Epidermal melanocyte (primary cell): ENCODE data around the gene KAZN.

Source experiments
- DNase-seq: peaks from one replicate; pipeline ENCODE4 v3.0.0; 2011; ENCODE audit warnings: low spot score; ENCODE audit not compliant: insufficient read length

The KAZN gene

GRCh38 chr1:14876747-14877146 is 278.3 kb downstream of the KAZN start:
- DNase-seq = no peak

- DNase-seq = no peak
These were observed 278.7 kb downstream of the KAZN start for GRCh38 chr1:14877224-14877623.

DNA sequence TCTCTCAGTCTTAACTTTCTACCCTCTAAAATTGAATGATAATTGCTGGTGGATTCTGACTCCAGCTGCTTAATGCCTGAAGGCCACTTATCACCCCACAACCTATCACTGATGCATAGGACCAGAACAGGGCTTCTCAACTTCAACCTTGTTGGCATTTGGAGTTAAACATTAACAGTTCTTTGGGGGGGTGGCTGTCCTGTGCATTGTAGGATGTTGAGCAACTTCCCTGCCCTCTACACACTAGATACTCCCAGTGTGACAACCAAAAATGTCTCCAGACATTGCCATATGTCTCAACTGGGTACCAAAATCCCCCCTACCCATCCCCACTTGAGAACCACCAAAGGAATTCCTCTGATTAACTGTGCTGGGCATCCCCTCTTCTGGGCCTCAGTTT is 279.6 kb downstream of the KAZN start:
- DNase-seq = no peak

GRCh38 chr1:14878951-14879350 is 280.5 kb downstream of the KAZN start:
- DNase-seq = no peak

DNA sequence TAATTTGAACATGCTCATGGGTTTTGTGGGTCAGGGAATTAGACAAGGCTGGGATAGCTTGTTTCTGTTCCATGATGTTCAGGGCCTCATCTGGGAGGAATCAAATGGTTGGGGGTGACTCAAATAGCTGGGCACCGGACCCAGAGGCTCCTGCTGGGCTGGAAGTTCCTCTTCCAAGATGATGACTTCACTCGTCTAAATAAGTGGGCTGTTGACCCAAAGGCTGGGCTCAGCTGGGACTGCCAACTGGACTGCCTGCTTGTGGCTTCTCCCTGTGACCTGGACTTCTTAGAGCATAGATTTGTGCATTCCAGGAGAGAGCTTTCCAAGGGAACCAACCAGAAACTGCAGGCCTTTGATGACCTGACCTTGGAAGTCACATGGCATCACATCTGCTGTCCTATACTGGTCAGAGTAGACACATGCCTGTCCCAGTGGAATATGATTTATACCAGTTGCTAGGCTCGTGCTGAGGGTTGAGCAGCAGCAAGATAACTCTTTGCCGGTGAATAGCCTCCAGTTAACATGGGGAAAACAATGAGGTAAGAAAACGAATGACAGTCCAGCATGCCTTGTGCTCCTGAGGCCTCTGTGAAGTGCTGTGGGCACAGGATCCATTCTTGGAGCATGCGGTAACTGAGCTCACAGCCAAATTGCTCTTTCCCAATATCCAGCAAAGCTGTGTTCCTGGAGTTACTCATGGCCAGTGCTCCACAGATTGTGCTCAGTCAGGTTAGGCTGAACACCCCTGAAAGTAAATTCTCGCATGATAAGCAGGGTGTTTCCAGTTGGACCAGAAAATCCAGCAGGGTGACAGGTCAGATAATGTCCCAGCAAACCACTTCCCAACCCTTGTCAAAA is 282.2 kb downstream of the KAZN start:
- DNase-seq = no peak

- DNase-seq = no peak
These were observed 283.5 kb downstream of the KAZN start for GRCh38 chr1:14881775-14882672.

DNA sequence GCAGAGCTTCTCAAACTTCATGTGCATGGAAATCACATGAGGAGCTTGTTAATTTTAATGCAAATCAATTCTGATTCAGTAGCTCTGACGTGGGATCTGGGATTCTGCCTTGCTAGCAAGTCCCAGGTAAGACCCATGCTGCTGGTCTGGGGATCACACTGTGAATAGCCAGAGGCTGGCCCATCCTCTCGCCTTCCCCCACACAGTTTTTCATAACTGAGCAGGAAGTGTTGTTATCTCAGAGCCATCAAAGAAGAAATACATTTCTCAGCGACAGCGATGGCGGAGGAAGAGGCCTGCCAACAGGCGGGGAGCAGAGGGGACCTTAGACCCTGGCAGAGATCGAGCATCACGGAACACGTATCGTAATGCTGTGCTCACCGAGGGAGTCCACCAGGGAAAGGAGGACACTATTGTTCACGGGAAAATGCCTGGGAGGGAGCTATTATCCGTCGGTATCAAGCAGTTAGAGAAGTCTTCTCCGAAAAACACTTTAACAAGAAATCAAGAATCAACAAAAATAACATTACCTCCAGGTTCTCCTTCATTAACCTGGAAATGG is 286.2 kb downstream of the KAZN start:
- DNase-seq = no peak

GRCh38 chr1:14887044-14887566 is 288.6 kb downstream of the KAZN start:
- DNase-seq = no peak

DNA sequence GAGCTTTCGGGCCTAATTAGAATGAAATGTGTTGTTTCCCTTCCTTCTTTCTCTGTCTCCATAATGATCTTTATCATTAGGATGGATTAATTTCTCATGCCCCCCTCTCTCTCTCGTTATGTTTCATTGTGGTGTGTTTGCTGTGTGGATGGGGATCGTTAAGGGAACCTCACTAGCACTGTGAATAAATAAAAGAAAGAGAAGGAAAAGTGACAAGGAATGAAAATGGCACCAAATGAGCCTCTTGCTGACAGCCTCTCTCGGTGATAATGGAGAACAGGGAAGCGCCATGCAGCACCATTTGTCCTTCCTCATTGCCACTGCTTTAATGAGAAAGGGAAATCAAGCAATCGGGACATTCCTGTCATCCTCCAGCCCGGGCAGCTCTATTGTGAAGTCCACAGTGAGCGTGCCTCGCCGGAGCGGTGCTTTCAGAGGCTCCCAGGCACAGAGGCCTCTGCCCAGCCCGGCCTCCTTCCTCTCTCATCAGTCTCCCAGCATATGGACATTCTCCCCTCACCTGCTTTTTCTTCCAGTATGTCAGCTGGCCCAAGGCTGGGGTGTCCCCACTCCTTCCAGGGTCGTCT is 289.4 kb downstream of the KAZN start:
- no peak for DNase-seq

GRCh38 chr1:14888374-14888773 is 289.9 kb downstream of the KAZN start:
- no peak for DNase-seq

- DNase-seq = no peak
These were observed 291.4 kb downstream of the KAZN start for GRCh38 chr1:14889825-14890440.

DNA sequence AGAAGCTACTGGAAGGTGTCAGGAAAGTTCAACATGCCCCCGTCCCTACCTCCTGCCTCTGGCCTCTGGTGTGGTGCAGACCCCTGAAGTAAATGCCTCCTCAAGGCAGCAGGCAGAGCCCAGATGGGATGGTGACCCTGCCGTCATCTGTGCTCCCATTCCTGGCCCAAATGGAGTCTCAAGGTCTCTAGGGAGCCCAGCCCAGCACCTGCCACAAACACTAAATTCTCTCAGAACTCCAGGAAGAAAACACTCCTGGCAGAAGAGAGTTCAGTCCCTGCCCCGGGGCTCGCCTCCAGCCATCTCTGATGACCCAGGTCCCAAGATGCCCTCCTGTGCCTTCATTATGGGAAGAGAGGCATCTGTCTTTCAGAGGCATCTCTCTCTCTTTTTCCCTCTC is 293.5 kb downstream of the KAZN start:
- no peak for DNase-seq

DNA sequence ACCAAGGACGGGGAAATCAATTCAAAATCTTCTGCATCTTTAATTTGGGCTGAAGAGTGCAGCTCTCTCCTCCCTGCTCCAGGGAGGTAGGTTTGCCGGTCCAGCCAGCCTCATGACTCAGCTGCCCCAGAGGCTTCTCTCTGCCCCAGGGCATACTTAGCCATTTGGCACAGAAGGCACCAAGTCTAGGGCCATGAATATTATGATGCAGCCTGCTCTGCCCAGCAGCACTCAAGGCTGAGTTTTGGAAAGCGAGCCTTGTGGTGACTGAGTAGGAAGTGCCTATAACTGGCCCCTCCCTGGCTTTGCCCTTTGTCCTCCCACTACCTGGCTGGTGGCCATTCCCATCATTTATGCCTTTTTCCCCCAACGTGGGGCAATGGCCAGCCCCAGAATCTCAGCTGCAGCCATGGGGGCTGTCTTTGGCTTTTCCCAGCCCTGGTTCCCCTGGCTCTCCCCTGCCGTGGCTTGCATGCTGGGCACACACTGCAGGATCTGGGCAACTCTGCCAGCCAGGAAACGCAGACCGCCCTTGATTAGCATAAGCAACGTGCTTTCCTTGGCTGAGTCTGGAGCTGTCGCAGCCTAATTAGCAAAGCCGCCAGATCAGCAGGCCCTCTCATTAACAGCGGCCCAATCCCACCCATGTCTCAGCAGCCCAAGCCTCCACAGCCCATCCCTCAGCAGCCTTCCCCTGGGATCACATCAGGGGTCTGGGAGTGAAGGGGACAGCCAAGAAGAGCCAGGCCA is 296.5 kb downstream of the KAZN start:
- no peak for DNase-seq

GRCh38 chr1:14895727-14896126 is 297.2 kb downstream of the KAZN start:
- no peak for DNase-seq

GRCh38 chr1:14896381-14897079 is 298.0 kb downstream of the KAZN start:
- no peak for DNase-seq

- DNase-seq = no peak
These were observed 298.6 kb downstream of the KAZN start for GRCh38 chr1:14897080-14897449.

DNA sequence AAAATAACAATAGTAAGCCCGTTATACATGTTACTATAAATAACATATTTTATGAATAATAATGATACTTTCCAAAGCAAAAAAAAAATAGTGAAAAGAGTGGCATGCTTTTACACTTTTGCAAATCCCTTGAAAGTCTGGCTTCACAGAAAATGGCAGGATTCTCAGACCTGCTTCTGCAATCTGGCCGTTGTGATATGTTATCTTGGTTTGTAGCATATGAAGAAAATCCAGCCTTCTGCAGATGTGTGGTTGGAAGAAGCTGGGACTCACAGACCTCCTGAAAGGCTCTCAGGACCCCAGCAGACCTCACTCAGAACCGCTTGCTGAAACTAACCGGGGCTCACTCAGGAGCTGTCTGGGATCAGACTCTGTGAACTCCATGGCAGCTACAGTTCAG is 299.1 kb downstream of the KAZN start:
- no peak for DNase-seq

- no peak for DNase-seq
These were observed 299.6 kb downstream of the KAZN start for GRCh38 chr1:14897997-14898645.

DNA sequence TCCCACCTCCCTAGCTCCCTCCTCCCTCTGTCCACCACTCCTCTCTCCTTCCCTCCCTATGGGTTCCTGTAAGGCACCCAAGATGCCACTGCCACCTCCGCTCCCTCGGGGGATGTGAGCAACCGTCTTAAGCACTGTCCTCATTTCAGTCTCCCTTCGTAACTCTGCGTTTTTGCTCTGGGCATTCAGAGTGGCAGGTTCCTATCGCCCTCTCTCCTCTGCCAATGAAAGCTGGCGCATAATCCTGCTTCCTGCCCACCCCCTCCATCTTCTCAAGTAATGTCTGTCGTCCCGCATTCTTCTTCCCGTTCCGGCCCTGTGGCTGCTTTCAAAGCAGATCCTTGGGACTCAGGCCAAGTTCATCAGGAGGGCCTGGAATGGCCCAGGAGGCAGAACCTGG is 301.2 kb downstream of the KAZN start:
- no peak for DNase-seq
